A549 treated with AZD9567 at 1 μM for 4 hours (cell line): ENCODE data around the gene TMEM221. TPM values are rescaled to one million over a fixed set of nuclear protein-coding genes. Genes with fewer than 3 reads are reported as not detected.

Source experiments
- total RNA-seq: library from RNA; stranded (reverse); fragments of 200-300 nt; extraction: Qiagen RNA extraction; gene quantifications from 5 replicates; pipeline ENCODE4 v1.2.3, GENCODE V29; 2022; ENCODE audit not compliant: insufficient read depth

TMEM221 gene
- total RNA-seq: 0.58 to 0.83 TPM (median 0.75 TPM) in 4 of 5 replicates, not detected in the other

DNA sequence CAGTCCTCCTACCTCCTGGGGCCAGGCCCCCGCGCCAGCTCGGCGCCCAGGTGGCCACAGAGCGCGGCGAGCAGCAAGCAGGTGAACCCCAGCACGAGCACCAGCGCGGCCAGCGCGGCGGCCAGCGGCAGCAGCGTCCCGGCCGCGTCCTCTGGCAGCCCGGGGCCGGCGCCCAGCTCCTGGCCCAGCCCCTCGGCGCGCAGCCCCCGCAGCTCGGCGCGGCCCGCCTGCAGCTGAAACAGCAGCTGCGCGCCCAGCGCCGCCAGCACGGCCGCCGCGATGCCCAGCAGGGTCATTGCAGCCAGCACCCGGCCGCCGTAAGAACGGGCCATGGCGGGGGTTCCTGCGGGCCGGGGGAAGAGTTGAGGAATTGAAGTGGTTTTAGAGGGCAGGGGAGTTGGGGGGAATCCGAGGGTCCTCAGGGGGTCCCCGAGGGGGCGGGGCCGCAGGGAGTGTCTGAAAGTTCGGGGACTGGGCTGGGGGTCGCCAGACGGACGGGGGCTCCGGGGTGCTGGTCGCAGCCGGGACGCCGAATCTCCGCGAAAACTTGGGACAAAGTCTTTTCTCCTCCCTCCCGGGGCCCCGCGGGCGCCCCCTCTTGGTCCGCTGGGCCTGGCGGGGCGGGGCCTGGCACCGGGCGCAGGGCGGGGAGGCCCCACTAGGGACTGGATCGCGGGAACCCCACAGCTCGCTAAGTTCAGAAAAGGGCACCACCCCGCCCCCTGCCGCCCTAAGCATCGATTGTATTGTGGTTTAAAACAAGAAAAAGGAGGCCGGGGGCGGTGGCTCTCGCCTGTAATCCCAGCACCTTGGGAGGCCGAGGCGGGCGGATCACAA lies at the start of gene TMEM221:
TSS of gene TMEM221 (minus strand) at position 538 of the 837 bp plus-strand sequence. CDS start at position 332, 206 bp downstream.

DNA sequence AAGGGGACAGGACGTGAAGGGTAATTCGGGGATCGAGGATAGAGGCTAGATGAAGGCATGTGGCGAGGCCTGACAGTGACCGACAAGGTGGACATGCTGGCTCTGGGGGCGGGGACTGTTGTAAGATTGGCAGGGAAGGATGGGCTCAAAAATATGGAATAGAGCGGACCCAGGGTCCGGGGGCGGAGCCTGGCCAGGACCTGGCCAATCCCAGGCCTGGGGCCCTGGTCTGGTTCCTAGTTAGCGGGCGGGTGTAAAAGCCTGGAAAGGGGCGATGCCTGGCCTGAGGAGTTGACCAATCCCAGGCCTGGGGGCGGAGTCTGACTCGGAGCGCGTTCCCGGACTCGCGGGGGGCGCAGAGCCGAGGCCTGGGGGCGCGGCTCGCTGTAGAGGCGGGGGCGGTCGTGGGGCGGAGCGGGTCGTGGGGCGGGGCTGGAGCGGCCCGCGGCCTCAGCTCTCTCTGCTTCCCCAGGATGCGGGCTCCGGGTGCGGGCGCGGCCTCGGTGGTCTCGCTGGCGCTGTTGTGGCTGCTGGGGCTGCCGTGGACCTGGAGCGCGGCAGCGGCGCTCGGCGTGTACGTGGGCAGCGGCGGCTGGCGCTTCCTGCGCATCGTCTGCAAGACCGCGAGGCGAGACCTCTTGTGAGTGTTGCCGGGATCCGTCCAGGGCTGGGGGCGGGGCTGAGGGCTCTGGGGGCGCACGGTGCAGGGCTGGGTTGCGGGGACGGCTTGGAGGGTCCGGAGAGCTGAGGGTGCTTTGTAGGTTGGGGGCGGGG lies 21.8 kb upstream of the TMEM221 start, which contains the start of gene SLC27A1:
TSS of gene SLC27A1 (plus strand) at position 457 of the 774 bp plus-strand sequence. CDS start at position 474, 17 bp downstream.

DNA sequence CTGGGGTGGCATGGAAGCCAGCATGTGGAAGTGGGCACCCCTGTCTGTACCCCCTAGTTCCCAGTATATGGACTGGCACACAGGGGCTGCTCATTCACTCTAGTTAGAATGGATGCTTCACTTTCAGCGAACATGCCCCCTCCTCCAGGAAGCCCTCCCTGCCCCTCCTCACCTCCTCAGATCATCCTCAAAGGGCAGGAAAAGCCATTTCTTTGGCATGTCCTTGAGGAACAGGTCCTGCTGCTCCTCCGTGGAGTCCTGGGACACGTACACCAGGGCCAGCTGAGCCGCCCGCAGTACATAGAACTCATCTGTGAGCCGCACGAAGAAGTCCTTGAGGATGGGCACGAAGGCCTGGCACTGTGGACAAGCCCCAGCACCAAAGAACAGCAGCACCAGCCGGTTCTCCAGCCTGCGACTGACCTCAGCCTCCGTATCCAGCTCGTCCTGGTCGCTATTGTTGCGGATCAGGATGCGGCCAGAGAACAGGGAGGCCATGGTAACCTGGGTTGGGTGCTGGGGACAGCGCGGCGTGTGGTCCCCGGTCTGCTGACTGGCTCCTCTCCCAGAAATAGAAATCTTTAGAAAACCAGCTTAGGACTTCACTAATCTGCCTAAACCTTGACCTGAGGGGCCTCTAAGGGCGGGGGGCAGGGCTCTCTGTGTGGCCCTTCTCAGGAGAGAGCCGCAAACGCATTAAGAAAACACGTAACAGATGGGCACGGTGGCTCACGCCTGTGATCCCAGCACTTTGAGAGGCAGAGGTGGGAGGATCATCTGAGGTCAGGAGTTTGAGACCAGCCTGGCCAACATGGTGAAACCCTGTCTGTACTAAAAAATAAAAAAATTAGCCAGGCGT lies 12.1 kb upstream of the TMEM221 start, which contains the start of gene NXNL1:
TSS of gene NXNL1 (minus strand) at position 555 of the 859 bp plus-strand sequence. CDS start at position 498, 57 bp downstream.

DNA sequence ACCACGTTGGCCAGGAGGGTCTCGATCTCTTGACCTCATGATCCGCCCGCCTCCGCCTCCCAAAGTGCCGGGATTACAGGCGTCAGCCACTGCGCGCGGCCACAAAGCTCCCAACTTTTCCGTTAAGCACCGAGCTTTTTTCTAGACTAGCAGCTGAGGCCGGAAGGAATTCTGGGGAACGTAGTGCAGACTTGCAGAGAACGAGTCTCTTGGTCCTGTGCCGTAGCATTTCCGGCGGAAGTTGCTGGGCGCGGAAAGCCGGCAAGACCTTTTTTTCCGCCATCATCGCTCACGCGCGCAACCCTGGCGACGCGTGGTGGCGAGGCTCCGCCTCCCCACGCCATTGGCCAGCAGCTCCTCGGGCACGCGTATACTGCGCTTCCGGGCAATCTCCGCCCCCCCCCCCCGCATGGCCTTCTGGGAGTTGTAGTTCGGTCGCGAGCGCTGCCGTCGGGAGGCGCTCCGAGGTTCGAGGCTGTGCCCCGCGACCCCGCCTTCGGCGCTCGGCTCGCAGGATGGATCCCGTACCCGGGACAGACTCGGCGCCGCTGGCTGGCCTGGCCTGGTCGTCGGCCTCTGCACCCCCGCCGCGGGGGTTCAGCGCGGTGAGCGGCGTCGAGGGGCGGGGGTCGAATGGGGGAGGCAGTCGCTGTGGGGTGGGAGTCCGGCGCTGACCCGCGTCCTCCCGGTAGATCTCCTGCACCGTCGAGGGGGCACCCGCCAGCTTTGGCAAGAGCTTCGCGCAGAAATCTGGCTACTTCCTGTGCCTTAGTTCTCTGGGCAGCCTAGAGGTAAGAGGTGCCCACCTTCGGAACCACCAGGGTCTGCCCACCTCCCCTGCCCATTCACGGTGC lies 28.6 kb downstream of the TMEM221 start, which contains the start of gene MVB12A:
TSS of gene MVB12A (plus strand) at position 427 of the 854 bp plus-strand sequence. CDS start at position 516, 89 bp downstream.

DNA sequence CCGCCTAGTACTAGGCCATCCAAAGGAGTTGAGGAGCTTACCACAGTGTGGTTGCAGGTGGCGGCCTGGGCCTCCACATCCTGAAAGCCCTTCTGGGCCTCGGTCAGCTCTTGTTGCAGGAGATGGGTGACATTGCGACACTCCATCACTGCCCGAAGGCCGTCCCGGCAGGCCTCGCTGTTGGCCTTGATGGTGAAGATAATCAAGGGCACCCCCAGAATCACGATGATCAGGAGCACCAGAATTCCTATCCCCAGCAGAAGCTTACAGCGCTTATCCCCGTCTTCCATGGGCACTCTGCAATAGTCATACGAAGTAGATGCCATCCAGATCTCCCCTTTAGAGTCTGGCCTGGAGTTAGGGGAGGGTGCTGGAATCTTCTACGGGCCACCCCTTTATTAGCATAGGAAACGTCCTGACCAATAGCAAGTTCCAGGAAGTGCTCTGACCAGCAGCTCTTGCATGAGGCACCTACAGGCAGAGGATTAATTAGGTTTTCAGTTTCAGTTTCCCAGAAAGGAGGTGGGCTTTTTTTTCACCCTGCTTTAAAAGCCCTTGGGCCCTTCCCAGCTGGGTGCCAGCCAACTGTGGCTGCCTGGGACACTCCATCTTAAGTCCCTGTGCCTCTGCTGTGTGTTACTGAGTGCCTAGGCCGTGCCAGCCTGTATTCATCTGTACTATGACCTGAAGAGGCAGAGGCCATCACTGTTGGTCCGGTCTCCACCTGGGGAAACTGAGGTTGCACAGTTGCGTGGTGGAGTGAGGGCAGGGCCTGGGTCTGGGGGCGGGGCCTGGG lies 43.0 kb downstream of the TMEM221 start, which contains the start of gene BST2:
TSS of gene BST2 (minus strand) at position 381 of the 796 bp plus-strand sequence. CDS start at position 326, 55 bp downstream.

DNA sequence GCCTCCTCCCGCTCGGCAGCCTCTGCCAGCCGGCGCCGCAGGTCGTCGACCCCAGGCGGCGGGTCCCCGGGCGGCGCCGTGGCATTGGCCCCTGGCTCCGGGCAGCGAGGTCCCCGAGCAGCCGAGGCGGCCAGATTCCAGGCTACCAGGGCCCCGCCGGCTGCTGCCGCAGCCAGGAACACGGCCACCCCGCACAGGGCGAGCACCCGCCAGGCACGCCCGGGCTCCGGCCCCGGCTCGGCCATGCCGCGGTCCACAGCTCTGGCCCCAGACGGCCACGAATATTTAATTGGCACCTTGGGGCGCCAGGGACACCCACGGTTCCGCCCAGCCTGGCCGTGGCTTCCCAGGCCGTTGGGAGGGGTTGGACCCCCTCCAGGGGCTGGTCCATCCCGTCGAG lies 54.6 kb downstream of the TMEM221 start, which contains the start of gene CCDC194:
TSS of gene CCDC194 (minus strand) at position 283 of the 400 bp plus-strand sequence. CDS start at position 245, 38 bp downstream.

Other genes starting within 250 kb of the TMEM221 start
- gene USE1, start 233.3 kb downstream of the TMEM221 start, total RNA-seq: 16.7 to 20.6 TPM (median 17.0 TPM) in 5 replicates
- 6.9 to 15.5 TPM (median 13.3 TPM) in 5 replicates for gene OCEL1, start 222.4 kb downstream of the TMEM221 start, total RNA-seq
- 22.5 to 59.0 TPM (median 52.2 TPM) in 5 replicates for gene NR2F6, start 202.7 kb downstream of the TMEM221 start, total RNA-seq
- gene USHBP1, start 183.9 kb downstream of the TMEM221 start, total RNA-seq: not detected in 5 replicates
- gene BABAM1, start 181.2 kb downstream of the TMEM221 start, total RNA-seq: 59.0 to 77.0 TPM (median 61.0 TPM) in 5 replicates
- 0.21 to 0.52 TPM (median 0.47 TPM) in 4 of 5 replicates, not detected in the other for gene ANKLE1, start 166.8 kb downstream of the TMEM221 start, total RNA-seq
- gene ABHD8, start 145.2 kb downstream of the TMEM221 start, total RNA-seq: 2.6 to 5.2 TPM (median 2.8 TPM) in 5 replicates
- gene MRPL34, start 142.8 kb downstream of the TMEM221 start, total RNA-seq: 66.3 to 82.7 TPM (median 80.6 TPM) in 5 replicates
- gene DDA1, start 139.1 kb downstream of the TMEM221 start, total RNA-seq: 48.2 to 59.3 TPM (median 53.7 TPM) in 5 replicates
- 1.0 to 4.4 TPM (median 4.0 TPM) in 5 replicates for gene ANO8, start 113.8 kb downstream of the TMEM221 start, total RNA-seq
- gene GTPBP3, start 111.1 kb downstream of the TMEM221 start, total RNA-seq: 8.8 to 23.2 TPM (median 21.7 TPM) in 5 replicates
- not detected in 5 replicates for gene PLVAP, start 71.3 kb downstream of the TMEM221 start, total RNA-seq
- gene CCDC194, start 54.5 kb downstream of the TMEM221 start, total RNA-seq: not detected in 5 replicates
- gene BST2, start 43.0 kb downstream of the TMEM221 start, total RNA-seq: 0.21 TPM in 1 of 5 replicates, not detected in the others
- 6.5 to 39.6 TPM (median 37.4 TPM) in 5 replicates for gene MVB12A, start 28.6 kb downstream of the TMEM221 start, total RNA-seq
- gene NXNL1, start 12.3 kb upstream of the TMEM221 start, total RNA-seq: not detected in 5 replicates
- gene SLC27A1, start 21.9 kb upstream of the TMEM221 start, total RNA-seq: 2.6 to 3.0 TPM (median 2.7 TPM) in 5 replicates
- 49.7 to 75.8 TPM (median 74.2 TPM) in 5 replicates for gene PGLS, start 63.0 kb upstream of the TMEM221 start, total RNA-seq
- 58.7 to 70.7 TPM (median 66.4 TPM) in 5 replicates for gene COLGALT1, start 107.0 kb upstream of the TMEM221 start, total RNA-seq
- 0.50 to 1.5 TPM (median 1.2 TPM) in 5 replicates for gene UNC13A, start 239.7 kb upstream of the TMEM221 start, total RNA-seq